Measurements from ENCODE around the gene CAGE1. TPM values are rescaled to one million over a fixed set of nuclear protein-coding genes. Genes with fewer than 3 reads are reported as not detected.
A peak's percentile ranks its signal among the peaks of the same experiment; 100 is the strongest.

CAGE1 gene
- total and polyA plus RNA-seq, 2 experiments from 2014 or later, result 0.17 TPM; not detected in 1

- no peaks in the 10 kb centered on the region for H3K9me2 ChIP-seq (replicated peaks; ENCODE audit: insufficient read depth)
- H4K20me1 ChIP-seq (ENCODE audit: insufficient read depth, poor library complexity, severe bottlenecking), result no peaks in the 10 kb centered on the region
- no peak overlapping the region for H3K4me2 ChIP-seq
- no peaks in the 10 kb centered on the region for H3K4me1 ChIP-seq (ENCODE audit: insufficient read depth)
- no peak for DNase-seq (ENCODE audit: low spot score)
- H3K9me3 ChIP-seq (ENCODE audit: low read depth), result no peaks in the 10 kb centered on the region
- H3K27me3 ChIP-seq, result no peaks in the 10 kb centered on the region
- no peaks in the 10 kb centered on the region for H3K36me3 ChIP-seq (replicated peaks; ENCODE audit: insufficient read depth, low read depth)
- 91% methylated on average over 8 of the region's 8 CpGs for WGBS (ENCODE audit: low lambda C conversion rate, missing lambda C conversion rate)
- no peaks in the 10 kb centered on the region for H3K79me2 ChIP-seq
- no peak overlapping the region for H3K27ac ChIP-seq
- H2AFZ ChIP-seq, result no peak overlapping the region
- TF ChIP-seq EZH2 (IDR thresholded peaks at IDR 0.05; ENCODE audit: borderline replicate concordance), result no peak
- no peak for TF ChIP-seq CTCF (IDR thresholded peaks at IDR 0.05; ENCODE audit: poor library complexity)
- TF ChIP-seq EZH2phosphoT487 (IDR thresholded peaks at IDR 0.05; ENCODE audit: low read depth, severe bottlenecking, unreplicated experiment), result no peak
- no peak overlapping the region for H3K4me3 ChIP-seq
These were observed 41.8 kb upstream of the CAGE1 start for GRCh38 chr6:7431313-7431673.

GRCh38 chr6:7426447-7427169 lies 37.1 kb upstream of the CAGE1 start:
- TF ChIP-seq EZH2 (IDR thresholded peaks at IDR 0.05; ENCODE audit: borderline replicate concordance), result no peak
- no peak for TF ChIP-seq EZH2phosphoT487 (IDR thresholded peaks at IDR 0.05; ENCODE audit: low read depth, severe bottlenecking, unreplicated experiment)
- no peak for TF ChIP-seq CTCF (IDR thresholded peaks at IDR 0.05; ENCODE audit: poor library complexity)
- Histone ChIP-seq H3K27ac (no peak overlapping the region), H2AFZ (no peak overlapping the region), H3K4me1 (ENCODE audit: insufficient read depth) (no peaks in the 10 kb centered on the region), H3K9me2 (replicated peaks; ENCODE audit: insufficient read depth) (no peaks in the 10 kb centered on the region), H3K79me2 (no peaks in the 10 kb centered on the region), H3K27me3 (no peaks in the 10 kb centered on the region), H3K36me3 (replicated peaks; ENCODE audit: insufficient read depth, low read depth) (no peaks in the 10 kb centered on the region), H3K9me3 (ENCODE audit: low read depth) (no peaks in the 10 kb centered on the region), H3K4me3 (no peak overlapping the region), H4K20me1 (ENCODE audit: insufficient read depth, poor library complexity, severe bottlenecking) (no peaks in the 10 kb centered on the region), H3K4me2 (peak overlapping the region; percentile 55)
- no peak for DNase-seq (ENCODE audit: low spot score)
- whole genome bisulfite sequencing (ENCODE audit: low lambda C conversion rate, missing lambda C conversion rate), result 83% methylated on average over 16 of the region's 16 CpGs

GRCh38 chr6:7425808-7426190 lies 36.3 kb upstream of the CAGE1 start:
- TF ChIP-seq EZH2phosphoT487 (IDR thresholded peaks at IDR 0.05; ENCODE audit: low read depth, severe bottlenecking, unreplicated experiment), result no peak
- TF ChIP-seq EZH2 (IDR thresholded peaks at IDR 0.05; ENCODE audit: borderline replicate concordance), result no peak
- TF ChIP-seq CTCF (IDR thresholded peaks at IDR 0.05; ENCODE audit: poor library complexity), result no peak
- H4K20me1 ChIP-seq (ENCODE audit: insufficient read depth, poor library complexity, severe bottlenecking), result no peaks in the 10 kb centered on the region
- H3K4me3 ChIP-seq, result no peak overlapping the region
- no peaks in the 10 kb centered on the region for H3K9me3 ChIP-seq (ENCODE audit: low read depth)
- H3K79me2 ChIP-seq, result no peaks in the 10 kb centered on the region
- no peaks in the 10 kb centered on the region for H3K36me3 ChIP-seq (replicated peaks; ENCODE audit: insufficient read depth, low read depth)
- H2AFZ ChIP-seq, result no peak overlapping the region
- WGBS (ENCODE audit: low lambda C conversion rate, missing lambda C conversion rate), result 98% methylated on average over 20 of the region's 39 CpGs
- no peaks in the 10 kb centered on the region for H3K4me1 ChIP-seq (ENCODE audit: insufficient read depth)
- no peaks in the 10 kb centered on the region for H3K9me2 ChIP-seq (replicated peaks; ENCODE audit: insufficient read depth)
- H3K4me2 ChIP-seq, result no peak overlapping the region
- DNase-seq (ENCODE audit: low spot score), result no peak
- no peak overlapping the region for H3K27ac ChIP-seq
- no peaks in the 10 kb centered on the region for H3K27me3 ChIP-seq

Data from hepatocyte (in vitro differentiated cells).